ENCODE data around the gene PGM5.

PGM5 gene

DNA sequence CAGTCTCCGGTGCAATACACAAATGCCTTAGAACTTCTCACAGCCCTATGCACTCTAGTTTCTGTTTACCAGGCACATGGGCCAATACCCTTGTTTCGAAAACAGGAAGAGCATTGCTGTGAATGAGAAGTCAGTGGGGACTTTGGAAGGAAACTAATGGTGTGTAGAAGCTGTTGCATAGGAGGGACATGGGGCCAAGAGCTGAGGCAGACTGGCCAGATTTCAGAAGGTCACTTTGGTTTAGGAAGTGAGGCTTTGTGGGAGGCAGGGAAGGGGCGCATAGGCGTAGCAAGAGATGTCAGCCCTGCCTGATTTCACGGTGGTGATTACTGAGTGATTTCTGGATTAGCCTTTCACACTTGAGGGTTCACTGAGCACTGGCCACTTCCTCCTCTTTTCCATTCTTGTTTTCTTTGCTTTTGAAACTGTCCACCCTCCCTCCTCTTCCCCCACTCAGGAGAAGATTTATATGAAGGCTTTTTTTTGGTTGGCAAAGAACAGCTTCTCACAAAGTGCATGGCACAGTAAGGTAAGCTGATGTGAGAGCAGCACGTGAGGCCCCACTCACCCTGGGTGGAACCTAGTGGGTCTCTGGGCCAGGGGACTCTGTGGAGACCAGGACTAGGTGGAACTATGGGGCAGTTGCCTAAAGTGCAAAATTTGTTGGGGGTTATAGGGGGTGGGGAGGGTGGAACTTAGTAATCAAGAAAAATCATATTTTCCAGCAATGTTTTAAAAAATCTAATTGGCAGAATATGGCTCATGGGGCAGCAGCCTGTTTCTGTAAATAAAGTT is 190.4 kb downstream of the PGM5 start:
- TF ChIP-seq, protein P1, sequence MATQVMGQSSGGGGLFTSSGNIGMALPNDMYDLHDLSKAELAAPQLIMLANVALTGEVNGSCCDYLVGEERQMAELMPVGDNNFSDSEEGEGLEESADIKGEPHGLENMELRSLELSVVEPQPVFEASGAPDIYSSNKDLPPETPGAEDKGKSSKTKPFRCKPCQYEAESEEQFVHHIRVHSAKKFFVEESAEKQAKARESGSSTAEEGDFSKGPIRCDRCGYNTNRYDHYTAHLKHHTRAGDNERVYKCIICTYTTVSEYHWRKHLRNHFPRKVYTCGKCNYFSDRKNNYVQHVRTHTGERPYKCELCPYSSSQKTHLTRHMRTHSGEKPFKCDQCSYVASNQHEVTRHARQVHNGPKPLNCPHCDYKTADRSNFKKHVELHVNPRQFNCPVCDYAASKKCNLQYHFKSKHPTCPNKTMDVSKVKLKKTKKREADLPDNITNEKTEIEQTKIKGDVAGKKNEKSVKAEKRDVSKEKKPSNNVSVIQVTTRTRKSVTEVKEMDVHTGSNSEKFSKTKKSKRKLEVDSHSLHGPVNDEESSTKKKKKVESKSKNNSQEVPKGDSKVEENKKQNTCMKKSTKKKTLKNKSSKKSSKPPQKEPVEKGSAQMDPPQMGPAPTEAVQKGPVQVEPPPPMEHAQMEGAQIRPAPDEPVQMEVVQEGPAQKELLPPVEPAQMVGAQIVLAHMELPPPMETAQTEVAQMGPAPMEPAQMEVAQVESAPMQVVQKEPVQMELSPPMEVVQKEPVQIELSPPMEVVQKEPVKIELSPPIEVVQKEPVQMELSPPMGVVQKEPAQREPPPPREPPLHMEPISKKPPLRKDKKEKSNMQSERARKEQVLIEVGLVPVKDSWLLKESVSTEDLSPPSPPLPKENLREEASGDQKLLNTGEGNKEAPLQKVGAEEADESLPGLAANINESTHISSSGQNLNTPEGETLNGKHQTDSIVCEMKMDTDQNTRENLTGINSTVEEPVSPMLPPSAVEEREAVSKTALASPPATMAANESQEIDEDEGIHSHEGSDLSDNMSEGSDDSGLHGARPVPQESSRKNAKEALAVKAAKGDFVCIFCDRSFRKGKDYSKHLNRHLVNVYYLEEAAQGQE (IDR thresholded peaks at IDR 0.05; ENCODE audit: insufficient read depth in 1 of 2, low read depth in 2 of 2, low read length in 2 of 2), result no peak
- TF ChIP-seq TAF1 (IDR thresholded peaks at IDR 0.05; ENCODE audit: borderline replicate concordance, insufficient read depth, low read length) (no peak), POLR2AphosphoS5 (IDR thresholded peaks at IDR 0.05; ENCODE audit: low read depth, low read length) (no peak), SIN3A (IDR thresholded peaks at IDR 0.05; ENCODE audit: borderline replicate concordance, insufficient read depth, low read length) (no peak), FOXP2 (optimal IDR thresholded peaks at IDR 0.05; ENCODE audit: borderline replicate concordance, extremely low read depth, extremely low read length, insufficient read depth) (no peak)

DNA sequence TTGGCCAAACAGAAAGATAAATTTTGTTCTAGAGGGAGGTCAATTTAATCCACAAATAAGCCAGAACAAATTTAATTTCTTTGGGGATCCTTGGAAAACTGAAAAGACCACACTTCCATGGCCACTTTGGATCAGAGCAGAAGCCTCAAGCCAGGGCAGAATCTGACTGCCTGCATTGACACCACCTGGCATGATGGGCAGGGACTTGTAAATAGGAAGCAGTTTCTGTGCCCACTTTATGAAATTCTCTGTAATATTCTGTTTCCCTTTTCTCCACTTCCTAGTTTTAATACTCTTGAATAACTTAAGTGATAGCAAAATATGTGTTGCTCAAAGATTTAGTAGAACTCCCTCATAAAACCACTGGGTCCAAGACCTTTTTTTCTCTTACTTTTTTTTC is 191.0 kb downstream of the PGM5 start:
- TF ChIP-seq TAF1 (IDR thresholded peaks at IDR 0.05; ENCODE audit: borderline replicate concordance, insufficient read depth, low read length) (no peak), POLR2AphosphoS5 (IDR thresholded peaks at IDR 0.05; ENCODE audit: low read depth, low read length) (no peak), FOXP2 (optimal IDR thresholded peaks at IDR 0.05; ENCODE audit: borderline replicate concordance, extremely low read depth, extremely low read length, insufficient read depth) (no peak), SIN3A (IDR thresholded peaks at IDR 0.05; ENCODE audit: borderline replicate concordance, insufficient read depth, low read length) (no peak)
- TF ChIP-seq, protein P1 (IDR thresholded peaks at IDR 0.05; ENCODE audit: insufficient read depth in 1 of 2, low read depth in 2 of 2, low read length in 2 of 2), result no peak

DNA sequence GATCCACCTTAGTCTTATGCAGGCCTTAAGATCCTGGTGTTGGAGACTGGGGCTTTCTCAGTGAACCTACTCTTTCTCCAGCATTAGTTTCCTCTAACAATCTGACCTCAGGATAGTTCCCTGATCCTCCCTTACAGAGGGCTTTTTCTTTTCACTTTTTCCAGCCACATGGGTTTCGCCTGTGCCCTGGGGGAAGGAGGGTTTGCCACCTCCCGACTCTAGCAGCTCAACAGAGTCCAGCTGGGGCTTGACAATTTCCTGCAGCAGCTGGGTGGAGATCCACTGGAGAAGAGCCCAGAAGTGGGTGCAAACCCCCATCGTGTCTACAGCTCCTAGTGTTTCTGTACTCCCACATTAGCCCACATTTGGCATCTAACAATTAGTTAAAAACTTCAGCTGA is 191.8 kb downstream of the PGM5 start:
- no peak for TF ChIP-seq SIN3A (IDR thresholded peaks at IDR 0.05; ENCODE audit: borderline replicate concordance, insufficient read depth, low read length)
- TF ChIP-seq, protein P1 (IDR thresholded peaks at IDR 0.05; ENCODE audit: insufficient read depth in 1 of 2, low read depth in 2 of 2, low read length in 2 of 2), result no peak
- TF ChIP-seq POLR2AphosphoS5 (IDR thresholded peaks at IDR 0.05; ENCODE audit: low read depth, low read length), result no peak
- TF ChIP-seq FOXP2 (optimal IDR thresholded peaks at IDR 0.05; ENCODE audit: borderline replicate concordance, extremely low read depth, extremely low read length, insufficient read depth), result no peak
- no peak for TF ChIP-seq TAF1 (IDR thresholded peaks at IDR 0.05; ENCODE audit: borderline replicate concordance, insufficient read depth, low read length)

DNA sequence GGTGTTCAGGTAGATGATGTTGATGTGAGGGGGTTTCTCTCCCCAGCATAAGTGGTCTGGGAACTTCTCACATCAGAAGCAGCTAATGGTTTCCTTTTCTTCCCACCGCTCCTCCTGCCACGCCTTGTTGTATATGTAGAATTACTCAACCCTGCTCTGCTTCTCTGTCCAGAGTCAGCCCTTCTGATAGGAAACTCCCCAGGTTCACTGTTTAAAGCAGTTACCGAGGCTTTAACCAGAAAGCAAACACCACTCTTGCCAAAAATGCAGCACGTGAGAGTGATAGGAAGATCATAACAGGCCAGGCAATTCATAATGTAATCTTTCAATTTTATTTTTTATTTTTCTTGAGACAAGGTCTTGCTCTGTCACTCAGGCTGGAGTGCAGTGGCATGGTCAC is 194.8 kb downstream of the PGM5 start:
- TF ChIP-seq, protein P1 (IDR thresholded peaks at IDR 0.05; ENCODE audit: insufficient read depth in 1 of 2, low read depth in 2 of 2, low read length in 2 of 2), result no peak
- no peak for TF ChIP-seq POLR2AphosphoS5 (IDR thresholded peaks at IDR 0.05; ENCODE audit: low read depth, low read length)
- no peak for TF ChIP-seq FOXP2 (optimal IDR thresholded peaks at IDR 0.05; ENCODE audit: borderline replicate concordance, extremely low read depth, extremely low read length, insufficient read depth)
- TF ChIP-seq SIN3A (IDR thresholded peaks at IDR 0.05; ENCODE audit: borderline replicate concordance, insufficient read depth, low read length), result no peak
- TF ChIP-seq TAF1 (IDR thresholded peaks at IDR 0.05; ENCODE audit: borderline replicate concordance, insufficient read depth, low read length), result no peak

Data from PFSK-1 (cell line).